ENCODE data around the gene SNX9.
A peak's percentile ranks its signal among the peaks of the same experiment; 100 is the strongest.

The SNX9 gene

DNA sequence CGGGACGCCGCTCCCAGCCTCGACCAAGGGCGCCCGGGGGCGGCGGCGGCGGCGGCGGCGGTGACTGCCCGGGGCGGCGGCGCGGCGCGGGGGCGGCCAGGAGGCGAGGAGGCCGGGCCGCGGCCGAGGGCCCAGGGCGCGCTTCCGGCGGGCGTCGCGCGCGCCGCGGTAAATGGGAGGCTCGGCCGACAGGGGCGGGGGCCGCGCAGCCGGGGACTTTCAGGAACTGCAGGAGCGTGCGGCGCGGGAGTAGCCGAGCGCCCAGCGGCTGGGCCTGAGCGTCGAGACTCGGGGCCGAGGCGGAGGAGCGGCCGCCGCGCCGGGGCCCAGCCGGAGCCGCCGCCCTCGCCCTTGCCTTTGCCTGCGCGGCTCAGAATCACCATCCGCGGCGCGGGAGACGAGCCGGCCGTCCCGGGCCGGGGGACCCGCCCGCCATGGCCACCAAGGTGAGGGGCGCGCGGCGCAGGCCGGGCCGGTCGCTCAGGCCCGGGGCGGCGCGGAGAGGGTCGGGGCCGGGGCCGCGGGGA lies at the start of gene SNX9:
Gene SNX9, plus strand, starts transcription at position 246 of the 527 bp plus-strand sequence. Its CDS starts 189 bp downstream, at position 435.
- Histone ChIP-seq H3K27me3 (ENCODE audit: control insufficient read depth, insufficient read depth, low read length) (no peaks in the 10 kb centered on the region), H3K9ac (peak within 1 kb of the TSS; percentile 81), H3K4me3 (ENCODE audit: low read depth, low read length) (peak within 1 kb of the TSS; percentile 76), H3K4me1 (no peaks in the 10 kb centered on the region), H3K36me3 (ENCODE audit: control insufficient read depth, insufficient read depth, low read length) (no peaks in the 10 kb centered on the region), H3K9me3 (ENCODE audit: control insufficient read depth, low read length) (no peaks in the 10 kb centered on the region), H3K4me2 (ENCODE audit: low read length) (peak within 1 kb of the TSS; percentile 61), H3K79me2 (peaks cover 6% of the 10 kb centered on the region), H3K27ac (peak within 1 kb of the TSS; percentile 68), H2AFZ (peak within 1 kb of the TSS; percentile 100)
- TF ChIP-seq, protein P1, sequence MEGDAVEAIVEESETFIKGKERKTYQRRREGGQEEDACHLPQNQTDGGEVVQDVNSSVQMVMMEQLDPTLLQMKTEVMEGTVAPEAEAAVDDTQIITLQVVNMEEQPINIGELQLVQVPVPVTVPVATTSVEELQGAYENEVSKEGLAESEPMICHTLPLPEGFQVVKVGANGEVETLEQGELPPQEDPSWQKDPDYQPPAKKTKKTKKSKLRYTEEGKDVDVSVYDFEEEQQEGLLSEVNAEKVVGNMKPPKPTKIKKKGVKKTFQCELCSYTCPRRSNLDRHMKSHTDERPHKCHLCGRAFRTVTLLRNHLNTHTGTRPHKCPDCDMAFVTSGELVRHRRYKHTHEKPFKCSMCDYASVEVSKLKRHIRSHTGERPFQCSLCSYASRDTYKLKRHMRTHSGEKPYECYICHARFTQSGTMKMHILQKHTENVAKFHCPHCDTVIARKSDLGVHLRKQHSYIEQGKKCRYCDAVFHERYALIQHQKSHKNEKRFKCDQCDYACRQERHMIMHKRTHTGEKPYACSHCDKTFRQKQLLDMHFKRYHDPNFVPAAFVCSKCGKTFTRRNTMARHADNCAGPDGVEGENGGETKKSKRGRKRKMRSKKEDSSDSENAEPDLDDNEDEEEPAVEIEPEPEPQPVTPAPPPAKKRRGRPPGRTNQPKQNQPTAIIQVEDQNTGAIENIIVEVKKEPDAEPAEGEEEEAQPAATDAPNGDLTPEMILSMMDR (IDR thresholded peaks at IDR 0.05) = no peak

DNA sequence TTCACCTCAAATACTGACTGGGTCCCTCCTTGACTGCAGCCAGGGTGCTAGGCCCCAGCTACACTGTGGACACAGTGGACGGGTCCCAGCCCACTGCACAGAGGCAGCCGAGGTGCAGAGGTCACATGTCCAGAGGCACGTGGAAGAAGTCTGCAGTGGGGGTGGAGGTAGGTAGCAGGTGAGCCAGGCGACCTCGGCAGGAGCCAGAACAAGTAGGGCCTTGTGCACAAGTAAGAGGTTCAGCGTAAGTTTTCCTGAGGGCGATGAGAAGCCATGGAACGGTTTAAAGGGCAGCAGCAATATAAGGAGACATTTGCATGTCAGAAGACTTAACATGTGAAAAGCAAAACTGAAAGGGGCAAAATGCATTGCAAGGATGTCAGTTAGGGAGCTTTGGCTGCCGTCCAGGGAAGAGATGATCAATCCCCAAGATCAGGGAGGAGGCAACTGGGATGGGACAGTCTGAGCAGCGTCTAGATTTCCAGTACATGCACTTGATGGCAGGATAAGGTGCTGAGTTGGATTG lies 49.7 kb upstream of the SNX9 start:
- no peaks in the 10 kb centered on the region for H3K4me1 ChIP-seq
- H3K9me3 ChIP-seq (ENCODE audit: control insufficient read depth, low read length) = no peaks in the 10 kb centered on the region
- TF ChIP-seq, protein P1 (IDR thresholded peaks at IDR 0.05) = no peak
- no peak overlapping the region for H3K9ac ChIP-seq
- H3K36me3 ChIP-seq (ENCODE audit: control insufficient read depth, insufficient read depth, low read length) = no peaks in the 10 kb centered on the region
- H3K4me2 ChIP-seq (ENCODE audit: low read length) = no peak overlapping the region
- H3K27ac ChIP-seq = no peak overlapping the region
- H3K4me3 ChIP-seq (ENCODE audit: low read depth, low read length) = no peak overlapping the region
- no peaks in the 10 kb centered on the region for H3K79me2 ChIP-seq
- H2AFZ ChIP-seq = no peak overlapping the region
- no peaks in the 10 kb centered on the region for H3K27me3 ChIP-seq (ENCODE audit: control insufficient read depth, insufficient read depth, low read length)

DNA sequence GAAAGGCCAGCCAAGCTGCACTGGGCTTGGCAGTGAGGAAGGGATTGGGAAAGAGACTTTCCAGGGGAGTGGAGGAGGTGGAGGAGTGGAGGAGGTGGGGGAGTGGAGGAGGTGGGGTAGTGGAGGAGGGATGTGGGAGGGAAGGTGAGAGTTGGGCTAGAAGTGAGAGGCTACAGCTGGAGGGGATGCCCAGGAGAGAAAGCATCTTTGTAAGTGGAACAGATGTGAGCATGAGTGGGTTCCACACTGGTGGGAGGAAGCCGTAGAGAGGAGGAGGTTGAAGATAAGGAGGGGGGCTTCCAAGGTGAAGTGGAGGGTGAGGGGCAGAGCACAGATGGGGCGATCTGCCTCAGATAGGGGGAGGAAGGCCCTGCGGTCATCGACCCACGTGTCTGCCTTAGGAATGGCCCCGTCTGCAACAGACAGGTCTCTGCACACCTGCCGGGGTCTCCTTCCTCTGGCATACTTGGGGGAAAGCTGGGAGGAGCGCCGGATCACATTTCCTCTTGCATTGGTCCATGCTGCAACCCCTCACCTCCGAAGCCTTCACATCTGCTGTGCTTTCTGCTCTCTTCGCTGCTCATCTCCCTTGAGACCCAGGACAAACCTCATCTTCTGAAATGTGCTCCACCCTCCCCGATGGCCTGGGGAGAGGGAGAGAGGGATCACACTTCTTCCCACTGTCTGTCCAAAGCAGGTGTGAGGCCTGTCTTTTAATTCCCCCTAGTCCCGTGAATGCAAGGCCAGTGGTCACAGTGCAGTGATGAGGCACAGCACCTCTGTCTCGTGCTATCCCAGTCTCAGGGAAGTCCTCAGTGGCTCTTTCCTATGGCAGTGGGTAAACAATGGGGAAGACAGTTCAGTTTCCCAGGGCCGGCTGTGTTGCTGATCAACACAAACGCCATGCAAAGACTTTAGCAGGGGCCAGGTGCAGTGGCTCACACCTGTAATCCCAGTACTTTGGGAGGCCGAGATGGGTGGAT lies 48.6 kb upstream of the SNX9 start:
- Histone ChIP-seq H3K4me3 (ENCODE audit: low read depth, low read length) (no peak overlapping the region), H3K27ac (no peak overlapping the region), H3K36me3 (ENCODE audit: control insufficient read depth, insufficient read depth, low read length) (no peaks in the 10 kb centered on the region), H3K9me3 (ENCODE audit: control insufficient read depth, low read length) (no peaks in the 10 kb centered on the region), H3K4me1 (no peaks in the 10 kb centered on the region), H3K9ac (no peak overlapping the region), H2AFZ (no peak overlapping the region), H3K27me3 (ENCODE audit: control insufficient read depth, insufficient read depth, low read length) (no peaks in the 10 kb centered on the region), H3K4me2 (ENCODE audit: low read length) (no peak overlapping the region), H3K79me2 (no peaks in the 10 kb centered on the region)
- TF ChIP-seq, protein P1 (IDR thresholded peaks at IDR 0.05) = no peak

DNA sequence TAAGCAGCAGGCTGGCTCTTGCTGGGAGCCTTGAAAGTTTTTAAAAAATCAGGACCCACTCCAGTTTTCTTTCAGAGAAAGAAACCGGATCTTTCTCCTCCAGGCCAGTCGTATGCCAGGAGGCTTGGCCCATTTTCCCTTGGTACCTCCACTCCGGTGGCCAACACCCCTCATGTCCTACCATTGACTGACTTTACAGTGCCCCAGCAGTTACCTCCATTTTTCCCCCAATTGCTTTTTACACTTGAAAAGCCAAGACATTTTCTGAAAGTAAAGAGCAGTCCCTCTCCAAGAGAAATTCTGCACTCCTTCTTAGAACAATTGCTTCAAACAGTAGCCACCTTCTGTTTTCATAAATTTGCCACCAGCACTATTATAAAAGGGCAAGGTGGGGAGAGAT lies 47.7 kb upstream of the SNX9 start:
- Histone ChIP-seq H3K36me3 (ENCODE audit: control insufficient read depth, insufficient read depth, low read length) (no peaks in the 10 kb centered on the region), H3K27ac (no peak overlapping the region), H3K79me2 (no peaks in the 10 kb centered on the region), H3K9me3 (ENCODE audit: control insufficient read depth, low read length) (no peaks in the 10 kb centered on the region), H3K9ac (no peak overlapping the region), H3K4me3 (ENCODE audit: low read depth, low read length) (no peak overlapping the region), H3K4me2 (ENCODE audit: low read length) (no peak overlapping the region), H3K27me3 (ENCODE audit: control insufficient read depth, insufficient read depth, low read length) (no peaks in the 10 kb centered on the region), H2AFZ (no peak overlapping the region), H3K4me1 (no peaks in the 10 kb centered on the region)
- TF ChIP-seq, protein P1 (IDR thresholded peaks at IDR 0.05) = no peak
